Pulmonary artery endothelial cell (primary cell): Measurements from ENCODE around the gene SMIM23. TPM values are rescaled to one million over a fixed set of nuclear protein-coding genes. Genes with fewer than 3 reads are reported as not detected.
"Not testable (repeated sequence)": the region's sequence is repeated elsewhere in the genome, so short reads cannot be mapped to it uniquely, and the experiment has no call there.

ENCODE experiments used
- DNase-seq: peaks from one replicate; pipeline ENCODE4 v3.0.0-alpha.2; 2011; ENCODE audit warnings: low read depth, low spot score
- total RNA-seq: library from RNA; depleted of rRNA; stranded (reverse); fragments of >200 nt; gene quantifications from 2 replicates; pipeline ENCODE4 v1.2.3, GENCODE V29; 2014

The SMIM23 gene
- total RNA-seq, 1 donor from 2014 or later: not detected

DNA sequence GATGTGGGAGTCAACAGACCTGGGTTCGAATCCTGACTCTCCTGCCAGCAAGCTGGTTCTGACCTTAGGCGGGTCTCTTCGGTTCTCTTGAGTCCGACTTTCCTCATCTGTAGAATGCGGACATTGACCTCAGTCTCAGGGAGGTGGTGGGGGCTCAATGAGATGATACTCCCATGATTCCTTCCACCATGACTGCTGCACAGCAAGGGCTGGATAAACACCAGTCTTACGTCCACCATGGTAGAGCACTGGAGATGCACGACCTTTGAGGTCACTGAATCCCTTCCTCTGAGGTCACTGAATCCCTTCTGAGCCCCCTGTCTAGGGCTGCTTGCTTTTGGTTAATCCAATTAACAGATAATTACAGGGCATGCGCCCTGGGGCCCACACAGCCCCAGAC lies 12.5 kb upstream of the SMIM23 start:
- no peak for DNase-seq

GRCh38 chr5:171774418-171774817 lies 11.2 kb upstream of the SMIM23 start:
- DNase-seq: no peak

GRCh38 chr5:171776213-171776612 lies 9.4 kb upstream of the SMIM23 start:
- DNase-seq: no peak

DNA sequence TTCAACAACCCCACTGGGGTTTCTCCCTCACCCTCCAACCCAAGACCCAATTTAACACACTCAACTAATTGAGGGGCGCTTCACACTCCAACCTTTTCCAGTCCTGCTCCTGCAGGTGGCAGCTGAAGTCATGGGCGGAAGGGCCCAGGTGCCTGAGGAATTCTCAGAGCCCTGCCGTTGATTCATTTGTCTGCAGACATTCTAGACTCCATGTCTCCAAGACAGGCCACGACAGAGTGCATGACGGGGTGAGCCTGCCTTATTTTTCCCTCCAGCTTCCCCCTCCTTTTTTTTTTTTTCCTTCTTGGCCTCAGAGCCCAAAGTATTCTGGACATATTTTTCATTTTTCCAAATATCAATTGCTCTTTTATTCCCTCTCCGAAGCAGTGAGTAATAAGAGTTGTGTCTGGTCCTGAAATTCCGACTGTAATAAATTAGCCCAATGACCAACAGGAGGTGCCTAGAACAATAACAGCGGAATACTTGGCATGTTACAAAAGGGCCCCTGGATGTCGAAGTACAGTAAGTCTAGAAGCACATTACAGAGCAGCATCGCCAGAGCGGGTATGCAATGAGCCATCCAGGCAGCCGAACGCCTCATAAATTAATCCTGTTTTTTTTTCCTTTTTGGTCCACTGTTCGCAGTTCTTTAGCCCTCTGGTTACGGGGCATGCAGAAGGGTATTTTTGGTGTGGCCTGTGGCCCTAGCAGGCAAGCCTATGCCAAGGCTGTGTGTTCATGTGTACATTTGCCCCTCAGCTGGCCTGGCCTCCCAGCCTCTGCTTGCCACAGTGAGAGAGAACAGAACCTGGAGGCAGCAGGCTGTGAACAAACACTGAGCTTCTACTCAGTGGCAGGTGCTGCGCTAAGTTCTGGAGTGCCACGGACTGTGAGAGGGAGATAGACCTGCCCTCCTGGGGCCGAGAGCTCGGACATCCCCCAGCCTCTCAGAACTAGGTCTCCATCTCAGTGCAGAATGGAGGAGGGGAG lies 8.6 kb upstream of the SMIM23 start:
- no peak for DNase-seq

- DNase-seq: not testable (repeated sequence)
Measured at GRCh38 chr5:171781744-171782143, 3.9 kb upstream of the SMIM23 start.

- no peak for DNase-seq
Measured at GRCh38 chr5:171782332-171782966, 3.2 kb upstream of the SMIM23 start.

GRCh38 chr5:171783051-171783450 lies 2.6 kb upstream of the SMIM23 start:
- DNase-seq: no peak

DNA sequence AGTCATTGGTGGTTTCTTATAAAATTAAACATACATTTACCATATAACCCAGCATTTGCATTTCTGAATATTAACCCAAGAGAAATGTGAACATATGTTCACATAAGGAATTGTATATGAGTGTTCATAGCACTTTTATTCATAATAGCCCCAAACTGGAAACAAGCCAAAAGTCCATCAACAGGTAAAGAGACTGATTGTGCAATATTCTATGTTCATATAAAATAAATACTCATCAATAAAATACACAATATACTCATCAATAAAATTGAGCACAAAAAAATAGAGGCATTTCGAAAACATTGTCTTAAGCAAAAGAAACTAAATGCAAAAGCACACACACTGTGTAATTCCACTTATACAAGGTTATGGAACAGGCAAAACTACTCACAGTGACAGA lies 3.7 kb downstream of the SMIM23 start:
- no peak for DNase-seq

GRCh38 chr5:171790408-171790807 lies 4.8 kb downstream of the SMIM23 start:
- no peak for DNase-seq

DNA sequence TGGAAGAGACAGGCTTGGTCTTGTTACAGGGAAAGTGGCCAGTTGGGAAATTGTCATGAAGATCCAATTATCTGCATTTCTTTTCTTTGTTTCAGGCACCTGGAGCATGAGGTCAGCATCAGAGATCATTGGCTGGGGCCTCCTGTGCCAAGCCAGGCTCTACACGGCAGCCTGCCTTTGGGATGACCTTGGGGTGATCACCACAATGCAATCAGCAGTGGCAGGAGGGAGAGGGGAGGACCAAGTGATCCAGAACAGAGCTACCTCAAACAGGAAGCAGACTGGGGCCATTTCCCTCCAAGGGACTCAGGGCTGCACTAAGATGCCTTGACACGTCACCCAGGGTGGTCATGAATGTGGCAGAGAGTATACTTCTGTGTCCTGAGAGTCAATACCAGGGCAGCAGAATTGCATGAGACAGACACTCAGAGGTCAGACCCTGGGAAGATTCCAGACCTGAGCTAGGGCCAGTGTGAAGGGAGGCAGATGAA lies 8.9 kb downstream of the SMIM23 start:
- DNase-seq: no peak

DNA sequence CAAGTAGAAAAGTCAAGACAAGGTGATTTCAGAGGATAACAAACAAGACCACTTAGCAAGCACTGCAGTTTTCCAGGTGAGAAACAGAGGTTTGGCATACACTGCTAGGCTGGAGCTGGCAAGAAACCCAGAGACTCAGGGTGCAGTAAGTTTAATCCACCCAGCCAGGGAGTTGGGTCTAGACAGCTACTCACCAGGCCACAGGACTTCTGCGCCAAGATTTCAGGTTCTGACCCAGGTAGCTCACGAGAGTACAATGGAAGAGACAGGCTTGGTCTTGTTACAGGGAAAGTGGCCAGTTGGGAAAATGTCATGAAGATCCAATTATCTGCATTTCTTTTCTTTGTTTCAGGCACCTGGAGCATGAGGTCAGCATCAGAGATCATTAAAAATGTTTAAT lies 9.8 kb downstream of the SMIM23 start:
- DNase-seq: no peak

DNA sequence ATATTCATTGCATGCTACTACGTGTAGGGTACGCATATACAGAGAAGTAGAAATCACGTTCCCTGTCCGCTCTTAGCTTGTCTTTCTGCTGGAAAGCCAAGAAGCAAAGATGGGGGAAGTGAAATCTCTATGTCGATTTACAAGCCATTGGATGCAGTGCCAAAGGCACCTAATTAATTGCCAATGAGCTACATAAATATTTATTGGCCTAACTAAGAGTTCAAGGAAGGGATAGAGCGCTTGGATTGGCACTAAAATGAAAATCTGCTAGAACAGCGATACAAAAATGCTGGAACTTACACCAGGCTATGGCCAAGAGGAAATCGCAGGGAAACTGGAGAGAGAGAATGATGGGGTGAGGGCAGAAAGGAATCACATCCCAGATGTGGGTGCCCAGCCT lies 10.8 kb downstream of the SMIM23 start:
- DNase-seq: no peak

GRCh38 chr5:171797543-171797942 lies 11.9 kb downstream of the SMIM23 start:
- DNase-seq: no peak

DNA sequence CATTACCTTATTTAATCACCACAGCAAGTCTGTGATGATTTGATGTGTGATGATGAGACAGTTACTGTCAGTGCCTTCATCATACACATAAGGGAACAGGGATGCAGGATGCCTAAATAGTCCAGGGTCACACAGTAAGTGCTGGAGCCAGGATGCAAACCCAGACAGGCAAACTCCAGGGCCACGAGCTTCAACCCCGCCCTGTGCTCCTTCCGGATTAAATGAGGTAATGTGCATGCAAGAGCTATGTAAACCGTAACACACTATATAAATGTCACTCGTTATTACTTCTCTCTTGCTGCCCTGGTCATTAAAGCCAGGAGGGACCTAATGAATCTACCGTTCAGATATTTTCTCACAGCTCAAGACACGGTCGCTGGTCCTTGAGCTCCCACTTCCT lies 12.8 kb downstream of the SMIM23 start:
- DNase-seq: no peak

DNA sequence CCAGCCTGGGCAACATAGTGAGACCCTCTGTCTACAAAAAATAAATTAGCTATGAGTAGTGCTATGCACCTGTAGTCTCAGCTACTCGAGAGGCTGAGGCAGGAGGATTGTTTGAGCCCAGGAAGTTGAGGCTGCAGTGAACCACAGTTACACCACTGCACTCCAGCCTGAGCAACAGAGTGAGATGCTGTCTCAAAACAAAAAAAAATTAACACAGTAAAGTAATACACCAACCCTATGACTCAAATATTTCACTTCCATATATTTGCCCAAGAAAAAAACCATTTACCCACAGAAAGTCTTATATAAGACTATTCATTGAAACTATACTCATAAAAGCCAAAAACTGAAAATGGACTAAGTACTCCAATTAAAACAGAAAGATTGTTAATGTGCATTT lies 16.2 kb downstream of the SMIM23 start:
- DNase-seq: no peak

DNA sequence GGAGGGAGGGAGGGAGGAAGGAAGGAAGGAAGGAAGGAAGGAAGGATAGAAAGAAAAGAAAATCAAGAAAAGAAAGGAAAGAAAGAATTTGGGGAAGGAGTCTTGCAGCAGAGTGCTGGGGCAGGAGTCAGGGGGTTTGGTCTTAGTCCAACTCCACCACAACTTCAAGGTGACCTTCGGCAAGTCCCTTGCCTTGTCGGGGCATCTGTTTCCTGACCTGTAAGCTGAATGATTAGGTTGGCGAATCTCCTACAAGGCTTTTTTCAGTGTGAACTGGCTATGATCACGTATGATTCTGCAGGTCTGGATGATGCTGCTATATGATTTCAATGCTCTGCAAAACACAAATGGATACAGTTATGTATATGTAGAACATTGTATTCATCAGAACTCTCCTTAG lies 20.1 kb downstream of the SMIM23 start:
- no peak for DNase-seq

GRCh38 chr5:171806976-171807747 lies 21.5 kb downstream of the SMIM23 start:
- DNase-seq: no peak

DNA sequence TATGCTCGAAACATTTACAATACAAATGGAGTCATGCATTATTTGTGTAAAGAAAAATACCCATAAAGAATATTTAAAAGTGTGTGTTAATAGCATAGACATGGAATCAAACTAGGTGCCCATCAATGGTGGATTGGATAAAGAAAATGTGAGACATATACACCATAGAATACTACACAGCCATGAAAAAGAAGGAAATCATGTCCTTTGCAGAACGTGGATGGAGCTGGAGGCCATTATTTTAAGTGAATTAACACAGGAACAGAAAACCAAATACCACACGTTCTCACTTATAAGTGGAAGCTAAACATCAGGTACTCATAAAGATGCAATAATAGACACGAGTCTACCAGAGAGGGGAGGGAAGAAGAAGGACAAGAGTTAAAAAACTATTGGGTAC lies 22.8 kb downstream of the SMIM23 start:
- no peak for DNase-seq

- DNase-seq: no peak
Measured at GRCh38 chr5:171808951-171809350, 23.3 kb downstream of the SMIM23 start.

DNA sequence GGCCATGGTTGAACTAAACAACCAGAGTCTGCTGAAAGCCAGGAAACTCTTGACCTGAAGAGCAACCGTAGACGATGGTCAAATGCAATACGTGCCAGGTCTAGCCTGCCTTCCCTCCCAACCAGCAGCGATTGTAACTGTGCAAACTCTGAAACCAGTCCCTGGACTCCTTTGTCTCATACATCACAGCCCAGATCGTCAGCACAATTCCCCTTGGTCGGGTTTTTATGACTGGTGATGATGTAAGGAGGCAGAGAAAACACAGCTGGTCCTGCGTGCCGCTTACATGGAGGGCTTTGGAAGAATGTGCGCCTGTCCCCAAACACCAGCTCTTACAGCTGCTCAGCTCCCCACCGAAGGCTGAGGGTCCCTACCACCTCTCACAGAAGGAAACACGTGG lies 24.6 kb downstream of the SMIM23 start:
- DNase-seq: no peak

GRCh38 chr5:171813270-171813669 lies 27.7 kb downstream of the SMIM23 start:
- DNase-seq: no peak
